ENCODE data around the gene CBL. TPM values are rescaled to one million over a fixed set of nuclear protein-coding genes. Genes with fewer than 3 reads are reported as not detected.
A peak's percentile ranks its signal among the peaks of the same experiment; 100 is the strongest.

The CBL gene
- total RNA-seq, 1 experiment from 2014 or later, result 18.8 TPM

DNA sequence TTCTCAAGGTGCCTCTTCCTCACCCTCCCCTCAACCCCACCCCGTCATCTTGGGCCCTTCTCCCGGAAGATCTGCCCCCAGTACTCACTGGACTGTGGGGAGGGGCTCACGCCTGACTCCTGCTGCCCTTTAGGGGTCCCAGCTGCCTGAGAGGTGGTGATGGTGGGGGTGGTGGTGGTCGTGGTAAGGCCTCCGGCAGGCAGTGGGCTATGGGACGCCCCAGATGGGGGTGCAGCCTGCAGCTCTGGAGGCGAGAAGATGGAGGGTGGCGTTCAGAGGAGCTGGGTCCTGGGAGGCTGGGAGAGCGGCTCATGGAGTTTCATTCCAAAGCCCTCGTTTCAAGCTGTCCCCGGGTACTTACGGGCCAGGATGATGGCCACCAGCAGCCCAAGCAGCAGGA, 139.5 kb downstream of the CBL start:
- no peak for DNase-seq (ENCODE audit: low read depth)

GRCh38 chr11:119346605-119347004, 140.5 kb downstream of the CBL start, which contains the start of gene MFRP:
Gene MFRP, minus strand, starts transcription at chr11:119346705. Its CDS starts 192 bp downstream, at chr11:119346513.
- no peak for DNase-seq (ENCODE audit: low read depth)

GRCh38 chr11:119347242-119347641, 141.1 kb downstream of the CBL start:
- DNase-seq (ENCODE audit: low read depth), result no peak

- DNase-seq (ENCODE audit: low read depth), result no peak
Observed at GRCh38 chr11:119347940-119348605, 141.9 kb downstream of the CBL start.

- DNase-seq (ENCODE audit: low read depth), result no peak
Observed at GRCh38 chr11:119350302-119350701, 144.2 kb downstream of the CBL start.

DNA sequence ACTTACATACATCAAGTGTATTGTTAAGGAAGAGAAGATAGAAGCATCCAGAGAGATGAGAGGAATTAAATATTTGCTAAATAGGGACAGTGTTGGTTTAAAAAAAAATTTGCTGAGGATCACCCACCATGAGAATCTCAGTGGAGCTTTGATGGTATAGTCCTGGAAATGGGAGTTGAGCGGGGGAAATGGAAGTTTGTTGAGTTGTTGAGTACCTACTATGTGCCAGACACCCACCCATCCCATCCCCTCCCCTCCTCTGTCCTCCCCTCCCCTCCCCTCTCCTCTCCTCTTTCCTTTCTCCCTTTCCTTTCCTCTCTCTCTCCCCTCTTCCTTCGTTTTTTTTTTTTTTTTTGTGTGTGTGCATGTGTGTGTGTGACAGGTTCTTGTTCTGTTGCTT, 145.1 kb downstream of the CBL start:
- DNase-seq (ENCODE audit: low read depth), result no peak

GRCh38 chr11:119352857-119353260, 146.7 kb downstream of the CBL start:
- peak; percentile 52 for DNase-seq (ENCODE audit: low read depth)

DNA sequence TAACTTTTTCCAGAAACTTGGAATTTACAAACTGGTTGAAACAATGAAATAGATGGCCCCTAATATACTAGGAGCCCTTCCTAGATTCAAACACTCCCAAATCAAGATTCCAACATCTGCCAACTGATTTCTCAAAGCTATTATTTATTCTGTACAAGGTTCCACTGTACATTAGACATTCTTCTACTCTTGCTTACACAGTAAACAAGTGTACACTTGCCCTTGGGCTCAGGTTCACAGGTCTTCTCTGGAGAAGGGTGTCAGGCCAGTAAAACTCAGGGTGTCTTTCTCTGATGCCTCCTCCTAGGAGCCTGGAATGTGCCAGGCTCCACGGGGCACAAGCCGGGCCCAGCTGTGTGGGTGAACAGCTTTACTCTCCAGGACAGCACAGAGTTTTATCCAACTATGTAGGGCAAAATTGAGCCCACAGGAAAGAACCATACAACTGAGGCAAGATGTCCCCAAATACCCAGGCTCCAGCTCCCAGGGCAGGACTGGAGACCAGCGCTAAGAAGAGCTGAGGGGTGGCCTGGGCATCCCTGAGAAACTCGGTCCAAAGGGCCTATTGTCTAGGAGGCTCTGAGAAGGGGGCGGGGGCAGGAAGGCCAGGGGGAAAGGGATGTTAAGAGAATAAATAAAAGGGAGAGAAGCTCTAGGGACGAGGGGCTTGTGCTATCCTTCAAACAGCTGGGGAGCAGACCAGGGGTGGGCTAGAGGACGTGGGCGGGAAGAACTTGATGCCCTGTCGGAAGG, 149.1 kb downstream of the CBL start:
- DNase-seq (ENCODE audit: low read depth), result no peak

GRCh38 chr11:119356349-119357031, 150.4 kb downstream of the CBL start:
- peak; percentile 62 for DNase-seq (ENCODE audit: low read depth)

DNA sequence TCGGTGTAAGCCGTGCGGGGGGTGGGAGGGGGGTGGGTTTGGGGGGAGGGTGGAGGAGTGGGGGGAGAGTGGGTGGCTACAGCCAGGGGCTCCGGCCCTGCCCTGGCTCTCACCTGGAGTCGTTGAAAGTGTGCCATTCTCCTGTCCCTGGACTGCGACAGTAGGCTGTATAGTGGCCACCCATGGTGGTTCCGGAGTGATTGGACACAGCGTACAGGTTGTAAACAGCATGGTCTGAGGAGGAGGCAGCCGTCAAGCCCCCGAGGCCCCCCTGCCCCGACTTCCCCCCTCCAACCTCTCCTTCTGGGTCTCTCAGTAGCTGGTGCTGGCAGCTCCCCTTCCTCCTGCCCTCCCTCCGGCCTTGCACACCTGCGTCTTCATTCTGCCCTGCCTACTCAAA, 150.9 kb downstream of the CBL start:
- DNase-seq (ENCODE audit: low read depth), result no peak

Other genes starting within 250 kb of the CBL start
- gene FOXR1, start 234.6 kb upstream of the CBL start, total RNA-seq (2014; rRNA removed; shearing (Covaris generic)), result not detected in 2 replicates
- 12.8 and 16.3 TPM in 2 replicates for gene CENATAC, start 208.2 kb upstream of the CBL start, total RNA-seq (2014; rRNA removed; shearing (Covaris generic))
- 1,736 and 1,882 TPM in 2 replicates for gene RPS25, start 188.0 kb upstream of the CBL start, total RNA-seq (2014; rRNA removed; shearing (Covaris generic))
- 114 and 143 TPM in 2 replicates for gene TRAPPC4, start 187.6 kb upstream of the CBL start, total RNA-seq (2014; rRNA removed; shearing (Covaris generic))
- 26.5 and 29.5 TPM in 2 replicates for gene SLC37A4, start 175.5 kb upstream of the CBL start, total RNA-seq (2014; rRNA removed; shearing (Covaris generic))
- gene HYOU1, start 149.1 kb upstream of the CBL start, total RNA-seq (2014; rRNA removed; shearing (Covaris generic)), result 152 and 234 TPM in 2 replicates
- gene VPS11, start 138.5 kb upstream of the CBL start, total RNA-seq (2014; rRNA removed; shearing (Covaris generic)), result 18.9 and 20.9 TPM in 2 replicates
- gene HMBS, start 121.5 kb upstream of the CBL start, total RNA-seq (2014; rRNA removed; shearing (Covaris generic)), result 17.2 and 18.5 TPM in 2 replicates
- gene DPAGT1, start 104.5 kb upstream of the CBL start, total RNA-seq (2014; rRNA removed; shearing (Covaris generic)), result 42.1 and 50.9 TPM in 2 replicates
- gene C2CD2L, start 99.0 kb upstream of the CBL start, total RNA-seq (2014; rRNA removed; shearing (Covaris generic)), result 7.1 and 10.3 TPM in 2 replicates
- gene HINFP, start 84.8 kb upstream of the CBL start, total RNA-seq (2014; rRNA removed; shearing (Covaris generic)), result 10.8 and 20.1 TPM in 2 replicates
- gene ABCG4, start 57.3 kb upstream of the CBL start, total RNA-seq (2014; rRNA removed; shearing (Covaris generic)), result 0.49 TPM in 1 of 2 replicates, not detected in the other
- 15.9 and 16.8 TPM in 2 replicates for gene NLRX1, start 37.6 kb upstream of the CBL start, total RNA-seq (2014; rRNA removed; shearing (Covaris generic))
- not detected in 2 replicates for gene NHERF4, start 20.9 kb upstream of the CBL start, total RNA-seq (2014; rRNA removed; shearing (Covaris generic))
- 353 and 496 TPM in 2 replicates for gene MCAM, start 110.8 kb downstream of the CBL start, total RNA-seq (2014; rRNA removed; shearing (Covaris generic))
- gene RNF26, start 128.2 kb downstream of the CBL start, total RNA-seq (2014; rRNA removed; shearing (Covaris generic)), result 9.5 and 16.1 TPM in 2 replicates
- gene C1QTNF5, start 134.5 kb downstream of the CBL start, total RNA-seq (2014; rRNA removed; shearing (Covaris generic)), result 5.9 and 7.7 TPM in 2 replicates
- gene MFRP, start 140.4 kb downstream of the CBL start, total RNA-seq (2014; rRNA removed; shearing (Covaris generic)), result not detected in 2 replicates
- 0.67 and 0.81 TPM in 2 replicates for gene USP2, start 175.4 kb downstream of the CBL start, total RNA-seq (2014; rRNA removed; shearing (Covaris generic))
- gene THY1, start 216.8 kb downstream of the CBL start, total RNA-seq (2014; rRNA removed; shearing (Covaris generic)), result 1,171 and 1,190 TPM in 2 replicates

Data from M059J (cell line).